GF-D8 (cell line): ENCODE data around the gene NDUFS4.
"Not testable (repeated sequence)": the region's sequence is repeated elsewhere in the genome, so short reads cannot be mapped to it uniquely, and the experiment has no call there.

ENCODE experiments used
- DNase-seq: peaks from one replicate; lab custom pipeline; 2025; lab: John Stamatoyannopoulos, UW

Gene NDUFS4

DNA sequence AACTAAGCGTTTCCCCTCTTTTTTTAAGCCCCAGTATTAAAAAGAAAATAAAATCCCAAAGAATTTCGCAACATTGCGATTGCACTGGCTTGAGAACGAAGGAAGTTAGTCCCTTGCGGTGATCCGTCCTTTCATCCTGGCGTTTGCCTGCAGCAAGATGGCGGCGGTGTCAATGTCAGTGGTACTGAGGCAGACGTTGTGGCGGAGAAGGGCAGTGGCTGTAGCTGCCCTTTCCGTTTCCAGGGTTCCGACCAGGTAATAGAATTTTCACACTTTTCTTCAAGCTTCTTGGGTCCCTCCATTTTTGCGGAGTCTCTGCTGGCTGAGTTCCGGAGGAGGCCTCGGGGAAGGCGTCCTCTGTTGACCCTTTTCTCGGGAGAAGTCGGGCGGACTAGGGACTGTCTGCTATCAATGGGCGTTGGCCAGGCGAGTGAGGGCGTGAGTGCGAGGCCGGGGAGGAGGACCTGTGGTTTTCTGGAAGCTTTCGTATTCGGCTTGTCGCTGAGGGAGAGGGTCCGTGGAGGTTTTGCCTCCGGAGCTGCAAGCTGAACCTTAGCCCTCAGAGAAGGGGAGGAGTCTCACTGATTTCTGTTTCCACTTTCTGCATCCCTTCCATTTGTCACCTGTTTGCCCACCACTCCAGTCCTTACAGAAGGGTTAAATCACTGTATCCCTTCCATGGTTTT is at the start of gene NDUFS4:
TSS of gene NDUFS4 (plus strand) at position 134 of the 686 bp plus-strand sequence. CDS start at position 158, 24 bp downstream.
- DNase-seq: peak; percentile 27

DNA sequence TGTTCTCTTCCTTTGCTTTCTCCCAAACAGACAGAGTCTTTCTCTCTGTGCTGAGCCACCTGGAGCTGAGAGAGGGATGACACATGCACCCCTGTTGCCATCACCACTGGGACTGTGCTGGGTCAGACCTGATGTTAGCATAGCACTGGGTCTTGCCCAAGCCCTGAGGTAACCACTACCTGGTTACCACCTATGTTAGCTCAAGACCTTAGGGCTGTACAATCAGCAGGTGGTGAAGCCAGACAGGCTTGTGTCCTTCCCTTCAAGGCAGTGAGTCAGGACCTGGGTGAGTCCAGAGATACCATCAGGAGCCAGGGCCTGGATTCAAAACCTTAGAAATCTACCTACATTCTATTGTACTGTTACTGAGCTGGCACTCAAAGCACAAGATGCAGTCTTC is 47.9 kb upstream of the NDUFS4 start:
- DNase-seq: no peak

DNA sequence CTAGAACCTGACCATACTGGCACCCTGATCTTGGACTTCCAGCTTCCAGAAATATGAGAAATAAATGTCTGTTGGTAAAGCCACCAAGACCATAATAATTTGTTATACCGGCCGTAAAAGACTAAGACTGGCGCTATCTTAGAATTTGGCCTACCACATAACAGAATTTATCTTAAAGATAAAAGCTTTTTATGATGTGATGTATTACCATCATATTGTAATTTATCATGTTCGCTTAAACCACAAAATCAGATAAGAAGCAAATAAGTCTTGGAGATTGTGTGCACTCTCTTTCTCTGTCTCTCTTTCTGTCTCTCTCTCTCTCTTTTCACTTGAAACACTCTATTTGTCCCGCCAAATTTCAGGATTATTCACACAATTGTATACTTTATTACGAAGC is 44.5 kb upstream of the NDUFS4 start:
- DNase-seq: no peak

DNA sequence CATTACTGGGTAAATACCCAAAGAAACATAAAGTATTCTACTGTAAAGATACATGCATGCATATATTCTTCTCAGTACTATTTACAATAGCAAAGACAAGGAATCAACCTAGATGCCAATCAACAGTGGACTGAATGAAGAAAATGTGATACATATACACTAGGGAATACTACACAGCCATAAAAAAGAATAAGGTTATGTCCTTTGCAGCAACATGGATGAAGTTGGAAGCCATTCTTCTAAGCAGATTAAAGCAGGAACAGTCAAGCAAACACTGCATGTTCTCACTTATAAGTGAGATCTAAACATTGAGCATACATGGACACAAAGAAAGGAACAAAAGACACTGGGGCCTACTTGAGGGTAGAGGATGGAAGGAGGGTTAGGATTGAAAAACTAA is 39.6 kb upstream of the NDUFS4 start:
- DNase-seq: no peak

DNA sequence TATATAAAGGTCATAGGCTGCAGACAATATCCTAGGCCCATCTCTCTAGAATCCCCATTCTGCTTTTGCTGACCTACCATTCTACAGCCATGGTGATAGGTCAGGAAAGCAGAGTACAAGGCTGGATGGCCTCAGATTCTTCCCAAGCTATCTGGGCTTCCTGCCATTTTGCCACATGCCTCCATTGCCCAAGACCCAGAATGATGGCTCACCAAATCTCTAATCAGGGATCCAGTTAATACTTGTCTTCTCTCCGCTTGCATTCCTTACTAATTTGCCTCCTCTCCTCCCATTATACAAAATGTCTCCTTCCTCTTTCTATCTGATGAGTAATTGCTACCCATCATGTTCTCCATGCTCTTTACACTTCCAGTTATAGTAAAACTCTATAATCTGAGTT is 22.7 kb upstream of the NDUFS4 start:
- no peak for DNase-seq

DNA sequence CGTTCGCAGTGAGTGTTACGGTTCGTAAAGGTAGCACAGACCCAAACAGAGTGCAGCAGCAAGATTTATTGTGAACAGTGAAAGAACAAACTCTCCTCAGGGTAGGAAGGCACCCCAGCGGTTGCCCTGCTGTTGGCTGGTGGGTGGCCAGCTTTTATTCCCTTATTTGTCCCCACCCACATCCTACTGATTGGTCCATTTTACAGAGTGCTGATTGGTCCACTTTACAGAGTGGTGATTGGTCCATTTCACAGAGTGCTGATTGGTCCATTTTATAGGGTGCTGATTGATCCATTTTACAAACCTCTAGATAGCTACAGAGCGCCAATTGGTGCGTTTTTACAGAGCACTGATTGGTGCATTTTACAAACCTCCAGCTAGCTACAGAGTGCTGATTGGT is 19.7 kb upstream of the NDUFS4 start:
- DNase-seq: not testable (repeated sequence)

DNA sequence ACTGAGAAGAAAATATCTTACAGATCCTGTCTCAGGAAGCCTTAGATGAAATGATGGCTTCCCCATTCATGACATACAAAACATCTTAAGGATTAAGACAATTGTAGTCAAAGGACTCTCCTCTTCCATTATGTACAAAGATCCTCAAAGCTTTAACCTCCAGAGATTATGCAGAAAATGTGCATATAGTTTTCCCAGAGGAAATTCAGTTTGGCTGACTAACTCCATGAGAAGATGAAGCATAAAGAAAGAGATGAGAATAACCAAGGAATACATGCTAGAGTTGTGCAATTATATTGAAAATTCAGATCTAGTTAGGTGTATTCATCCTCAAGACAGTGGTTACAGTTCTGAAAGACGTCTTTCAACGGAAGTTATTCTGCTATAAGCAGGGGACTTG is 18.6 kb upstream of the NDUFS4 start:
- DNase-seq: no peak

DNA sequence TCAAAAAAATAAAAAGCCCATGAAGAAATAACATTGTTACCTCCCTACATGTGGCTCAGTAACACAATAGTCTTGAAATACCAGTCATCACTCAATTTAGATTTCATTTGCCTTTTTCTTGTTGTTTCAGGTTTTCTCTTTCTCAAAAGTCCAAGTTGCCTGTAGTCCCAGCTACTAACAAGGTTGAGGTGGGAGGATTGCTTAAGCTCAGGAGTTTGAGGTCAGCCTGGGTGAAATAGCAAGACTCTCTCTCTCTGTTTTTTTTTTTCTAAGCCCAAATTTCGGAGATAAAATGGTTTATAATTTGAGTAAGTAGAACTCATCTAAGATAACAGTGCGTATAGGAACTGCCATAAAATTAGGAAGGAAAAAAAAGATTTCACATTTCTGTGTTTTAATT is 17.5 kb upstream of the NDUFS4 start:
- no peak for DNase-seq

DNA sequence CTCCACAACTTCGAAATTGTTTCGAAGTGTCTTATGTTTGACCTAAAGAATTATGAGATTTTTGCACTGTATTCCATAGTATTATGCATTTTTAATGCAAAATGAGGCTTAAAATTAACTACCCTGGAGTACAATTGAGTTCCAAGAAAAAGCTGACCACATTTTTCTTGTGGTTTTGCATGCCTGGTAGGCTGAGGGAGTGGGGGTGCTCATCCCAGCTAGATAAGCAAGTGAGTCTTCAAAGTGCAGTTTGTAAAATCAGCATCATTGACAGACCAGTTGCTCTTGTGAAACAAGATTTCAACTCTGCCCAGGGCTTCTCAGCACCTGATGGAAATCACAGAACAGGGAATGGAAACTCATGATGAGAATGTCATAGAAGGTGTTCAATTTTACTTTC is 17.0 kb upstream of the NDUFS4 start:
- DNase-seq: peak; percentile 39

DNA sequence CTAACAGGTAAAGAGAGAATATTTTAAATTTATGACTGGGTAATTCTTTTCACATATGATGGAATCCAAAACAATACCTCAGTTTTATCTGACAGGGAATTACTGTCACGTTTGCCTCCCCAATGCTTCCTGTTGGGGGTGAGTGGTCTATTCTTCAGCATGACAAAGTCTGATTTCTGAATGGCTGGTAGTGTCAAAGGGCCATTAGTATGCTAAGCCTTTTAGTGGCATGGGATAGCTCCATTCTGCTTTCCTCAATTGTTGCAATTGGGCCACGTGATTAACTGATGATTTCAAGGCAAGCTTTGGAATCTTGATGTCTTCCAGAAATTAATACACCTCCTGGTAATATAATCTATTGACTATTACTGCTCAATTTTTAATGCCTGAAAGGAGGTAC is 14.7 kb upstream of the NDUFS4 start:
- no peak for DNase-seq

DNA sequence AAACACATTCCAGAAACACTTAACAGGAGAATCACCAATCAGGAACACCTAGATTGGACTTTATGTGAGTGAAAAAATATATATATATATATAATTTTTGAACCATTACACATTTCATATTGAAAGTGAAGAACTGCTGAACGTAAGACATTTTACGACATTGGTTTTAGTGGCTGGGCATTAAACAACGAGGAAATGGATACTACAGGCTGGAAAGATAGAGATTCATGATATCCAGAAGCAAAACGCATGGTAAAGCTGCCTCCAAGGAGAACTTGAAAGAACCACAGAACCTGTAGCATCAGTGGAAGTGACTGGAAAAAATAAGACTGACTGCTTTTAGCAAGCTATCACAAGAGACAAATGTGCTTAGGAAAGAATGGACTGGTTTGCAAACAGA is 13.2 kb upstream of the NDUFS4 start:
- DNase-seq: no peak

DNA sequence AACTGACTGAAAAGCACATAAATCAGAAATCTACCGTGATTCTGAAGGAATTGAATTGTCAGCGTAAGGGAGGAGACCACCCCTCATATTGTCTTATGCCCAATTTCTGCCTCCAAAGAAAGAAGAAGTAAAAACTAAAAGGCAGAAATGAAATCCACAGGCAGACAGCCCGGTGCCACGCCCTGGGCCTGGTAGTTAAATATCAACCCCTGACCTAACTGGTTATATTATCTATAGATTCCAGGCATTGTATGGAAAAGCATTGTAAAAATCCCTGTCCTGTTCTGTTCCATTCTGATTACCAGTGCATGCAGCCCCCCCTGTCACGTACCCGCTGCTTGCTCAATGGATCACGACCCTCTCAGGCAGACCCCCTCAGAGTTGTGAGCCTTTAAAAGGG is 11.9 kb upstream of the NDUFS4 start:
- not testable (repeated sequence) for DNase-seq

DNA sequence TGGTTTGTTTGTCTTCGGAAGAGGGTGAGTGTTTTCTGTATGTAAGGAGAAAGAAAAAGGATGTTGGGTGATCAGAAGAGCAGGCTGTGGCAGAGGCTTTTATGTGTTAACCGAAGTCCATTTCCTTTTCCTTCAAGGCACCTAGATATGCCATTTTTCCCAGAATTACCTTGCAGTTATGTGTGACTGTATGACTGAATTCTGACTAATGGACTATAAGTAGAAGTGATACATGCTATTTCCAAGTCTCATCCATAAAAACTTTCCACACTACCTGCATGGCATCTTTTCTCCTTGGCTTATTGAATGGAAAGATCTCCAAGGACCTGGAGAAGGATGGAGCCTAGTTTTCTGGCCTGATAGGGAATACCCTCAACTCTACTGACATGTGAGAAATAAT is 10.6 kb upstream of the NDUFS4 start:
- DNase-seq: no peak

DNA sequence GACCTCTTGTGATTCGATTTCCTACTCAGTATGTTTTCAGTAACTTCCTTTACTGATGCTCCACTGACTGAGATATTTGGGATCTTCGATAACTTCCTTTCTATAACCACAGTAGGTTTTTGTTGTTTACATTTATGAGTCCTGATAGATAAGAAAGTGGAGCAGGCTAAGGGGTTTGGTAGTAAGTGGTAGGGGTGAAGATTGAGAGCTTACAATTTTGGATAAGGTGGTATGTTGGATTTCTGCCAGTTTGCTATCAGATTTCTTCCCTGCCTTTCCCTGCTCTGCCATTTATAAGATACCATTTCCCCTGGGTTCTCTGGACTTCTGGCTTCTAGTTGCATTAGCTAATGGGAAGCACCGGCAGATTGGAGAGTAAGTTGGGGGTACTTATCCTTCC is 7.9 kb upstream of the NDUFS4 start:
- no peak for DNase-seq

DNA sequence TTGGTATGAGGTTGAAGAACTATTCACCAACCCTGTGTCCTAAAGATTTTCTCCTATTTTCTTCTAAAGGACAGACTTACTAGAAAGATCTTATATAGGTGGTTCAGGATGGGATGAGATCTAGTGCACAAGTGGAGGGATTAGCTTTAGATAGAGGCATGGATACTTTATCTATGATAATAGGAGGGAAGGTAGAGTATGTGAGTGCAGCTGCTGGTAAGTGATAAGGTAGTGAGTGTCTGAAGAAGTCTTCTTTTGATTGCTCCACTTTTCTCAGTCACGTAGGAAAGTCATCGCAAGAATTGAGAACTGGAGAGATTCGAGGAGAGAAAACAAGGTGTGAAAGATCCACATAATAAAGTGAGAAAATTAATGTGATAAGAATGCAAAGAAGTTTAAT is 6.0 kb upstream of the NDUFS4 start:
- DNase-seq: no peak

DNA sequence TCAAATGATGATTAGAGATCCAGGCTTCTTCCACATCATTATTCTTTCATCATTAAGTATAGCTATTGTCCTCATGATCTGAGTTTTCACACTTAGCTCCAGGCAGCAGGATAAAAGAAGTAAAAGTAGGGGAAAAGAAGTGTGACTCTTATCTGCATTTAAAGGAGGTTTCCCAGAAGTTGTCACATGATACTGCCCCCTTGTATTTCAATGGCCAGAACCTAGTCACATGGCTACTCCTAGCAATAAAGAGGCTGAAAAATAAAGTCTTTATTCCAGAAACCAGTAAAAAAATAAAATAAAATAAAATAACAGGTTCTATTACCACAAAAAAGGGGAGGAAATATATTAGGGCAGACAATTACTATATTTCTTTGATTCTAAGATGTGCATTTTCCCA is 5.3 kb upstream of the NDUFS4 start:
- no peak for DNase-seq

DNA sequence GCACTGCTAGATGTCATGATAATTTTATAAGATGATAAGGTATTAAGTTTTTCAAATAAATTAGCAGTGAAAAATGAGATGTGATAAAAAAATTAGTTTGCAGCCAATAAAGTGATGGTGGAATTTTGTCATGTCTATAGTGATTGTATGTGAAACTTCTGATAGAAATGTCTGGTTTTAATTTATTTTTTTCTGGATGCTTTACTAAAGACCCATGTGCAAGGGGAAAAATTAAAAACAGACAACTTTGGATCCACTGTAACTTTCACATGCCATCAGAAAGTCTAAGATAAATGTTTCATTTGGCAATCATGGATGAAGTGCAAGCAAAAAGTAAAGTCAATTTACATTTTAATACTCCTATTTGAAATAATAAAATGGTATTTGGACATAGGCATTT is 4.4 kb upstream of the NDUFS4 start:
- DNase-seq: no peak

DNA sequence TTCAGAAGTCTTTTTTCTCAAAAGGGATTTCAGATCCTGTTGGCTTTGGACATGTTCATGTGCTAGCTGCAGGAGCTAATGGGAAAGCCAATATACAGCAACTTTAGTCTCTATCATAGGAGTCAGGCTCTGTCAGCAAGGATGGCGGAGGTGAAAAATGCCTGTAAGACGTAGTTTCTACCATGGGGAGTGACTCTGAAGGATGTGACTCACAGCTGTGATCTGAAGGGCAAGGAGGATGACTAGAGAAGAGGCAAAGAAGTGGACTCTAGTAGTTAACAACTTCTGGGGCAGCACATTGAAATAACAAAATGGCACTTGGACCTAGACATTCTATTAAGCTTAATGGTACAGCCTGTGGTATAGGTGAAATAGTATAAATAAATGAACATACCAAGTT is 3.1 kb upstream of the NDUFS4 start:
- no peak for DNase-seq

DNA sequence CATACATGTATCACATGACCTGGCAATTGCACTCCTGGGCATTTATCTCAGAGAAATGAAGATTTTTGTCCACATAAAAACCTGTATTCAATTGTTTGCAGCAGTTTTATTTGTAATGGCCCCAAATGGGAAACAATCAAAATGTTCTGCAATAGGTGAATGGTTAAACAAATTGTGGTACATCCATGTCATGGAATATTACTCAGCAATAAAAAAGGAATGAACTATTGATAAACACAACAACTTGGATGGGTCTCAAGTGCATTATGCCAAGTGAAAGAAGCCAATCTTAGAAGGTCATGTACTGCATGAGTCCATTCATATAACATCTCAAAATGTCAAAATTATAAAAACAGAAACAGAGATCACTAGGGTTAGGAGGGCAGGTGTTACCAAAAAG is 1.5 kb upstream of the NDUFS4 start:
- no peak for DNase-seq

DNA sequence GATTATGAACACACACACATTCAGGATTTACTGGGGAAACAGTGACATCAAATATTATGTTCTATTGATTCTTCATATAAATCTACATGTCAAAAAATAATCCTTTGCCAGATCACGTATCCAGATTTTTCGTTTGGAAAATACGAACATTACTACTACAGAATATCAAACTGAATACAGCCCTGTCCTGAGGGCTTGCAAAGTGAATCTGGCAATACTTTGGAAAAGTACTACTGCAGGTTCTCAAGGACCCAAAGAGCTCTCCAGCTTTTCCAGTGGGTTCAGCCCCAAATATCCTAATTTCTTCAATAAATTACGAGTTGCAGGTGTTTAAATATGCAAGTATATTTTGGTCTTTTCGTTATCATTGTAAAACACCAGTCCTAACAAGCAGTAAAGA is 411 bp upstream of the NDUFS4 start:
- DNase-seq: no peak

DNA sequence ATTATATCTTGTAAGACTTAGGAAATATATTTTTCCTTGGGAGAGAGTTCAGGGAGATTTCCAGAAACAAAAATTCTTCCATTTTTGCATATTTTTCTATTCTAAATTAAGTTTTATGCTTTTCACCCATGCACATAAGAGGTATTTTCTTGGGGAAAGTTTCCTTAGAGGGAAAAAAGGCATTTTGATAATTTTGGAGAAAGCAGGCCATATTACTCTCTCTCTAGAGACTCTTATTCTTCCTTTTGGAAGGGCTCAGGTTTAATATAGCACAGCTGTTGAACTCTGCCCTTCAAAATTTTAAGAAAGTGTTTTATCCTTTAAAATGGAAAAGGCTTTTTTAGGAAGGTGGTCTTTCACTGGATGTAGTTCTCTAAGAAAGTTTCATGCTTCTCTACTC is 8.0 kb downstream of the NDUFS4 start:
- DNase-seq: no peak

DNA sequence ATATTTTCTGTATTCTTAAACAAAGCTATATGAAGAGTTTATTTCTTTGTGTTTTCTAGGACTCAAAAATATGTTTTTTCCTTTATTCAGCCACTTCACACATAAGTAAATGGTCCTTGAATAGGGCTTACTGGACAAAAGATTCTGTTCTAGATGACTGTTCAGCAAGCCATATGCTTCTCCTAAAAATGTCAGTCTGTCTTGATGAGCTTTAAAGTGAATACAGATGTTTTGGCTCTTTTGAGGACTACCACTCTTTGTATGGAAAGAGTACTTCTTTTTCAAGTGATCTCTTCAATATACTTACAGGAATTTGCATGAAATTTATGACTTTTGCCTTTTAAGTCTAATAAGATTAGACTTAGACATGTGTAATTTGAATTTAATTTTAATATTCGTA is 8.4 kb downstream of the NDUFS4 start:
- DNase-seq: no peak

DNA sequence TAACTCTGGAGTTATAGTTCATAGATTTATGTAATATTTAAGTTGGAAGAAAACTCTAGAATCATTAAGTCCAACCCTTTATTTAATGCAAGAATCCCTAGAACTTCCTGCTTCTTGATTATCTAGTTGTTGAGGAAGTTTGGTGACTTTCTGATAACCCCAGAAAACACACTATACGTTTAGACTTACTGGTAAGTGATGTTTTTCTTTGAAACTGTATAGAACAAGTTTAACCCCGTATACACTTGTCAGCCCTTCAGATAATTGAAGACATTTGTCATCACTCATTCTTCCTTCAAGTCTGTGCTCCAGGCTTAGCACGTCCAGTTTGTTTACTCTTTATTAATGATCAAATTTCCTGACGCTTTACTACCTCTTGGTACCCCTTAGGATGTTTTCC is 9.0 kb downstream of the NDUFS4 start:
- DNase-seq: no peak

DNA sequence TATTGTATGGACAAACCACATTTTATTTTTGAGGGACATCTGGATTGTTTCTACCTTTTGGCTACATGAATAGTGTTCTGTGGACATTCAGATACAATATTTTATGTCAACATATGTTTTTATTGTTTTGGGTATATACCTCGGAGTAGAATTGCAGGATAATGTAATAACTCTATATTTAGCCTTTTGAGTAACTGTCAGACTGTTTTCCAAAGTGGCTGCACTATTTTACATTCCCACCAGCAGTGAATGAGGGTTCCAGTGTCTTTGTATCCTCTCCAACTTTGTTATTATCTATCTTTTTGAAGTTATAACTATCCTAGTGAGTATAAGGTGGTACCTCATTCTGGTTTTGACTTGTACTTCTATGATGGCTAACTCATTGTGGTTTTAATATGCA is 11.0 kb downstream of the NDUFS4 start:
- no peak for DNase-seq

DNA sequence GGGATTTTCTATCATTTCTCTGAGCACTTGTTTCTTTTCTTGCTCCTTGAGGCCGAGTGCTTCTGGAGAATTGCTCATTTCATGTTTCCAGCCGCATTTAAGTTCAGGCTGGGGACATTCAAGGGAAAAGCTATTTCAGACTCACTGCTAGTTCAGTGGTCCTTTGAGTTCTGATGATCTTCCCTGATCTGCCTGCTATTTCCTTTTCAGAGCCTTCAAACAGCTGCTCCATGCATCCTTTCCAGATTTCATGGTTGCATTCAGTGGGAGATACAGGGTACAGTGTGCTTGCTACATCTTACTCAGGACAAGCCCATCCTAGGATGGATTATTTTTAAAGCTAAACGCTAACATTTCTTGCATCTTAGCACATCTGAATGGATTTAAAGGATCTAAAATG is 14.7 kb downstream of the NDUFS4 start:
- no peak for DNase-seq
